K562 treated with DMSO at 1 percent for 48 hours (cell line): ENCODE results near the gene INTS15. TPM values are rescaled to one million over a fixed set of nuclear protein-coding genes. Genes with fewer than 3 reads are reported as not detected.

ENCODE experiments used
- total RNA-seq: library from RNA; unstranded; fragments of 300-600 nt; gene quantifications from 2 replicates; pipeline ENCODE4 v1.2.3, GENCODE V29; 2022; ENCODE audit warnings: low replicate concordance; ENCODE audit errors: extremely low read depth

Gene INTS15
- total RNA-seq, result not detected in 2 replicates

DNA sequence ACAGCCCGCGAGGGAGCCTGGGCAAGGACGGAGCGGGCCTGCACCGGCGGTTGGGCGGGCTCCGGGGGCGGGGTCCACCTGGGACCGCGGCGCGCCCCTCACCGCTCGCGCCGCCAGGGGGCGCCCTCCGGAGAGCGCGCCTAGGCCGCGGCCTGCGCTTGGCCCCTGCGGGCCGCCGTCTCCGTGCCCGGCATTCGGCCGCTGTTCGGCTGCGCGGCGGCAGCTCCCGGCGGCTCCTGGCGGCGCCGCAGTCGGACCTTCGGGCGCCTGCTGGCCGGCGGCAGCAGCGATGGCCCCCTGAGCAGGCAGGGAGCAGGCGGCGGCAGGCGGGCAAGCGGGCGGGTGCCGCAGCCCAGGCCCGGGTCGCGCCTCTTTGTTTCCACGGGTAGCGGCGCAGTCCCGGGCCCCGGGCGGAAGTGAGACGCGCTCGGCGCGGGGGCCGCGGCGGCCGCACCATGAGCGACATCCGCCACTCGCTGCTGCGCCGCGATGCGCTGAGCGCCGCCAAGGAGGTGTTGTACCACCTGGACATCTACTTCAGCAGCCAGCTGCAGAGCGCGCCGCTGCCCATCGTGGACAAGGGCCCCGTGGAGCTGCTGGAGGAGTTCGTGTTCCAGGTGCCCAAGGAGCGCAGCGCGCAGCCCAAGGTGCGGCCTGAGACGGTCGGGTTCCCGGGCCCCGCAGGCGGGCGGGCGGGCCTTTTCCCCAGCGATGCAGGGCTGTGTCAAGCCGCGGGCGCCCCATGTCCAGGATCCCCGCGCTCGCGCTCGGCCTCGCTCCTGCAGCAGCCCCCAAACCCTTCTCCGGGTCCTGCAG lies at the start of gene INTS15:
INTS15 (plus strand) TSS at position 193 of the 816 bp plus-strand sequence; CDS start at position 456, 263 bp downstream.

DNA sequence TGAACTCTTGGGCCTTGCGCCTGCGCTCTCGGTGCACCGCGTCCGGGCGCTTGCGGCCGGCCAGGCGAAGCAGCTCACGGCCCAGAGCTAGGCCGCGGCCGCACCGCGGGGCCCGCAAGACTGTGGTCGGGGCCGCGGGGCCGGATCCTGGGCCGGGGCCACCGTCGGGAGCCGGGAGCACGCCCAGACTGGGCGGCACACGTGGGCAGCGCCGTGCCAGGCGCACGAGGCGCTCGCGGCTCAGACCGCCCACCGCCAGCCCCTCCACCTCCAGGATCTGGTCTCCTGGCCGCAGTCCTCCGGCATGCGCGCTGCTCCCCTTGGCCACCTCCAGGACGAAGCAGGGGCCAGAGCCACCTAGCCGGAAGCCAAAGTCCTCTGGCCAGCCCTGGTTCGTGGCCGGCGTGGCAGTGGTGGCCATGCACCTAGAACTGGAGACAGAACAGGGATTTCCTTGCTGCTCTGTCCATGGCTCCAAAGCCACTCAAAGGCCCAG lies 38.8 kb upstream of the INTS15 start, which contains the start of gene GRID2IP:
GRID2IP (minus strand) TSS at position 446 of the 496 bp plus-strand sequence; CDS start at position 421, 25 bp downstream.

DNA sequence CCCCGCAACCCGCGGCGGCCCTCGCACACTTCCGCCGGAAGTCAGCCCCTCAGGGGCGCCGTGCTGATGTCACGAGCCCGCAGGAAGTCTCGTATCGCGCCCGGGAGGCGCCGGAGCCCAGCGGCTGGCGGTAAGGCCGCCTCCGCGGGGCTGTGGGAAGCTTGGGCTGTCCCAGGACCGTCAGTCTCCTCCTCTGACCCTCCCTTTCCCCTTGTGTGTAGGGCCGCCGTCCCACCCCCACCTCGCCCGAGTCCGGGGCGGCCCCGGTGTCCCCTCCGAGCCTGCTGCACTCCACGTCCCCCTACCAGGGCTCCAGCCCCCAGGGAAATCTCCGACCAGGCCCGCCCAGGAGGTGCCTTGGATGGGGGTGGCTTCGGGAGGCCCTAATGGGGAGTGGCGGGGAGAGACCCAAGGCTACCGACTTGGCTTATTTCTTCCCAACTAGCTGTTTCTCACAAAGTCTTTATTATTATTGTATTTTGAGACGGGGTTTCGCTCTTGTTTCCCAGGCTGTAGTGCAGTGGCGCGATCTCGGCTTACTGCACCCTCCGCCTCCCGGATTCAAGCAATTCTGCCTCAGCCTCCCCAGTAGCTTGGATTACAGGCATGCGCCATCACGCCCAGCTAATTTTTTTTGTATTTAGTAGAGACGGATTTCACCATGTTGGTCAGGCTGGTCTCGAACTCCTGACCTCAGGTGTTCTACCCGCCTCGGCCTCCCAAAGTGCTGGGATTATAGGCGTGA lies 12.3 kb upstream of the INTS15 start, which contains the start of gene ZDHHC4:
ZDHHC4 (plus strand) TSS at position 86 of the 745 bp plus-strand sequence. CDS start 3,108 bp downstream, outside the sequence.

GRCh38 chr7:6614953-6615722 lies 25.3 kb downstream of the INTS15 start, which contains the start of gene ZNF853:
Gene ZNF853, plus strand, starts transcription at chr7:6615610. Its CDS starts 565 bp downstream, at chr7:6616175.

DNA sequence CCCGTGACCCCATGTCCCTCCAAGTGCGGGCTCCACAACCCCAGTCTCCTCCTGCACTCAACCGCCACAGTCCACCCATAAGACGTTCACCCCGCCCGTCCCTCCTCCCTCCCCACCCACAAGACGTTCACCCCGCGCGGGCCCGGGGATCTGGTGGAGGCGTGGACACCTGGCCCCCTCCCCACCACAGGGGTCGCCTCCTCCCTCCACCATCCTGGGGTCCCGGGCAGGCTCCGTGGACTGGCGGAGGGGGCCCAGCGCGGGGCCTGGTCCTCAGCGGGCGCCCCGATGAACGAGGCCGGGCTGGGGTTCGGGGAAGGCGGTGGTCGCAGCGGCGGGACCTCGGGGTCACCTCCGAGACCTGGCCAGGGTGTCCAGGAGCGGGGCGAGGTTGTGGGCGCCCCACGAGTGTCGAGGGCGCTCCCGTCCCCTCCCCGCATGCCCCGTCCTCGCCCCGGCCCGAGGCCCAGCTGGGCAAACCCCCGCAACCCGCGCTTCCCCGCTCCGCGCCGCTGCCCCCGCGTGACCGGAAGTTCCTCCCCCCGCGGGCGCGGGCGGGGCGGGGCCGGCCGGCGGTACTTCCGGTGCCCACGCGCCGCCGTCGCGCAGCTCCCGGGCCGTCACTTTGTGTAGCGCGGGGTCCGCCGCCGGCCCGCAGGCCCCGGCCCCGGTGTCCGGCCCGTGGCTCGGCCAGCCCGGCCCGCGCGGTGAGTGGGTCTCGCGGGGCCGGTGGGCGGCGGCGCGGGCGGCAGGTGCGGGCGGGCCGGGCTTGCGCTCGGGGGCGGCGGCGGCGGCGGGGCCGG lies 47.1 kb downstream of the INTS15 start, which contains the start of gene ZNF316:
ZNF316 (plus strand) TSS at position 578 of the 803 bp plus-strand sequence. CDS start 5,092 bp downstream, outside the sequence.

Other genes starting within 250 kb of the INTS15 start
- gene FAM220A, start 241.1 kb upstream of the INTS15 start, total RNA-seq, result not detected in 2 replicates
- not detected in 2 replicates for gene RAC1, start 215.5 kb upstream of the INTS15 start, total RNA-seq
- gene DAGLB, start 142.1 kb upstream of the INTS15 start, total RNA-seq, result not detected in 2 replicates
- gene KDELR2, start 105.9 kb upstream of the INTS15 start, total RNA-seq, result not detected in 2 replicates
- not detected in 2 replicates for gene GRID2IP, start 38.6 kb upstream of the INTS15 start, total RNA-seq
- gene ZDHHC4, start 12.6 kb upstream of the INTS15 start, total RNA-seq, result not detected in 2 replicates
- not detected in 2 replicates for gene ZNF853, start 25.6 kb downstream of the INTS15 start, total RNA-seq
- 87.3 TPM in 1 of 2 replicates, not detected in the other for gene ZNF316, start 47.3 kb downstream of the INTS15 start, total RNA-seq
- gene ZNF12, start 116.9 kb downstream of the INTS15 start, total RNA-seq, result not detected in 2 replicates
- not detected in 2 replicates for gene RSPH10B2, start 164.1 kb downstream of the INTS15 start, total RNA-seq
- gene CCZ1B, start 236.3 kb downstream of the INTS15 start, total RNA-seq, result not detected in 2 replicates